Activated CD4-positive, alpha-beta T cell treated with anti-CD3 and anti-CD28 coated beads for 4 hours (primary cell): ENCODE results near the gene PSMA5.

Source experiments
- DNase-seq, 2 donors: peaks; one replicate each; pipeline ENCODE4 v3.0.0-alpha.2; 2020

PSMA5 gene

GRCh38 chr1:109365642-109366204, 60.5 kb downstream of the PSMA5 start:
- DNase-seq: no peak

DNA sequence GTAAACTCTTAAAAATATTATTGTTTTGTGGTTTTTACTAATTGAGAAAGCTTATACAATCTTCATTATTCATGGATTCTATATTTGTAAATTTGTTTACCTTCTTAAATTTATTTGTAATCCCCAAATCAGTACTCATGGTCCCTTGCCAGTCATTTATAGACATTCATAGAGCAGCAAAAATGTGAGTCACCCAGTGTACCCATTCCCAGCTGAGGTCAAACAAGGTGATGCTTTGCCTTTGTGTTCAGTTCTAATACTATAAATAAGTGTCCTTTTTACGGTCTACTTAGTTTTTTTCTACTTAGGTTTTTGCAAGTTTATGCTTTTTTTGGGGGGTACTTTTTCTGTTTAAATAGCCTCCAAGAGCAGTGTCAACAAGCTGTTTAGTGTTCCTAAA, 64.6 kb downstream of the PSMA5 start:
- DNase-seq: no peak

GRCh38 chr1:109361069-109361468, 65.2 kb downstream of the PSMA5 start:
- no peak for DNase-seq

- no peak for DNase-seq
Measured at GRCh38 chr1:109357616-109358015, 68.6 kb downstream of the PSMA5 start.

- no peak for DNase-seq
Measured at GRCh38 chr1:109356915-109357314, 69.3 kb downstream of the PSMA5 start.

- no peak for DNase-seq
Measured at GRCh38 chr1:109356505-109356904, 69.7 kb downstream of the PSMA5 start.

DNA sequence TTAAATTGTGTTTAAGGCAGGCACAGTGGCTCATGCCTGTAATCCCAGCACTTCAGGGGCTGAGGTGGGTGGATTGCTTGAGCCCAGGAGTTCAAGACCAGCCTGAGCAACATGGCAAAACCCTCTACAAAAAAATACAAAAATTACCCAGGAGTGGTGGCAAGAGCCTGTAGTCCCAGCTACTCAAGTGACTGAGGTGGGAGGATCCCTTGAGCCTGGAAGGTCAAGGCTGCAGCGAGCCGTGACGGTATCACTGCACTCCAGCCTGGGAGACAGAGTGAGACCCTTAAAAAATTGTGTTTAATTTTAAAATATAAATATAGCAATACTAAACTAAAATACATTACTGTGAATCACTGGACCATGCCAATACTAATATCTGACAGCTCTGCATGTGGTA, 71.3 kb downstream of the PSMA5 start:
- no peak for DNase-seq

- no peak for DNase-seq
Measured at GRCh38 chr1:109351457-109351856, 74.8 kb downstream of the PSMA5 start.

DNA sequence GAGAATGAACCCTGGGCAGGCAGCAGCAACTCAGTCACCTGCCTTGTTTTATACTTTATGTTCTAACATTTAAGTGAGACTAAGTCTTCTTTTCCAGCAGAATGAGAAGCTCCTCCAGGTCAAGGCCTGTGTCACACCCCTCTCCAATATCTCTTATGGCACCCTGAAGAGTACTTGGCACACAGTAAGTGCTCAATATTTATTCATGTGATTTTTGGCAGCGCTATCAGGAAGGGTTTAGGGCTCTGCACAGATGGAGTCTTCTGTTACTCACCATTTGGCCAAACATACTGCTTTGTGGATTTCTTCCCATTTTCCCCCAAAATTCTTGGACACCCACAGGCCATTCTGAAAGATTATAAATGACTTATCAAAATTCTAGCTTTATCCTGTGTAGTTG, 75.6 kb downstream of the PSMA5 start:
- DNase-seq: no peak

DNA sequence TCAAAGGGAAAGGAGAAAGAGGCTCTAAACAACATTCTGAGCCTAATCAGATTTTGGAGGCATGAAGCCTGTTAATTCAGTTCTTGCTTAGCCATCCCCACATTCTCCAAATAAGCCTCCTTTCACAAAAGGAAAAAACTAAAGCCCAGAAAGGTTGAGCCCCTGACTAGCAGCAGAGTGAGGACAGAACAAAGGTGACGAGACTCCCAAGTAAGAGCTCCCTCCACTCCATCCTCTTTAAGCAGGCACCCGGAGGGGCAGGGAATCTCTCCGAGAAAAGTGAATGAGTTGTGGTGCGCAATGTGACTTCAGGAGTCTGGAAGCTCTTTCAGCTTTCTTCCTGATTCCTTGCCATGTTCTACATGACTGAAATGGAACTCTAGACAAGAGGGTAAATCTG, 76.1 kb downstream of the PSMA5 start:
- no peak for DNase-seq
